ENCODE measurements around the gene BIRC3. TPM values are rescaled to one million over a fixed set of nuclear protein-coding genes. Genes with fewer than 3 reads are reported as not detected.

Gene BIRC3
- total and polyA plus RNA-seq, 2 experiments from 2014 or later, result 11.5 to 11.6 TPM

- H3K4me2 ChIP-seq, result no peak overlapping the region
- no peak overlapping the region for H3K27ac ChIP-seq
- no peak for TF ChIP-seq CTCF (IDR thresholded peaks at IDR 0.05; ENCODE audit: poor library complexity)
- TF ChIP-seq EZH2 (IDR thresholded peaks at IDR 0.05; ENCODE audit: borderline replicate concordance), result no peak
- TF ChIP-seq EZH2phosphoT487 (IDR thresholded peaks at IDR 0.05; ENCODE audit: low read depth, severe bottlenecking, unreplicated experiment), result no peak
- H3K9me2 ChIP-seq (replicated peaks; ENCODE audit: insufficient read depth), result no peaks in the 10 kb centered on the region
- H3K9me3 ChIP-seq (ENCODE audit: low read depth), result peaks cover under 1% of the 10 kb centered on the region
- H3K36me3 ChIP-seq (replicated peaks; ENCODE audit: insufficient read depth, low read depth), result no peaks in the 10 kb centered on the region
- DNase-seq (ENCODE audit: low spot score), result no peak
- no peaks in the 10 kb centered on the region for H3K4me1 ChIP-seq (ENCODE audit: insufficient read depth)
- H3K79me2 ChIP-seq, result peaks cover 67% of the 10 kb centered on the region
- H2AFZ ChIP-seq, result no peak overlapping the region
- WGBS (ENCODE audit: low lambda C conversion rate, missing lambda C conversion rate), result 94% methylated on average over 3 of the region's 3 CpGs
- no peaks in the 10 kb centered on the region for H4K20me1 ChIP-seq (ENCODE audit: insufficient read depth, poor library complexity, severe bottlenecking)
- no peaks in the 10 kb centered on the region for H3K27me3 ChIP-seq
- no peak overlapping the region for H3K4me3 ChIP-seq
These were observed 43.4 kb downstream of the BIRC3 start for GRCh38 chr11:102360681-102361080.

DNA sequence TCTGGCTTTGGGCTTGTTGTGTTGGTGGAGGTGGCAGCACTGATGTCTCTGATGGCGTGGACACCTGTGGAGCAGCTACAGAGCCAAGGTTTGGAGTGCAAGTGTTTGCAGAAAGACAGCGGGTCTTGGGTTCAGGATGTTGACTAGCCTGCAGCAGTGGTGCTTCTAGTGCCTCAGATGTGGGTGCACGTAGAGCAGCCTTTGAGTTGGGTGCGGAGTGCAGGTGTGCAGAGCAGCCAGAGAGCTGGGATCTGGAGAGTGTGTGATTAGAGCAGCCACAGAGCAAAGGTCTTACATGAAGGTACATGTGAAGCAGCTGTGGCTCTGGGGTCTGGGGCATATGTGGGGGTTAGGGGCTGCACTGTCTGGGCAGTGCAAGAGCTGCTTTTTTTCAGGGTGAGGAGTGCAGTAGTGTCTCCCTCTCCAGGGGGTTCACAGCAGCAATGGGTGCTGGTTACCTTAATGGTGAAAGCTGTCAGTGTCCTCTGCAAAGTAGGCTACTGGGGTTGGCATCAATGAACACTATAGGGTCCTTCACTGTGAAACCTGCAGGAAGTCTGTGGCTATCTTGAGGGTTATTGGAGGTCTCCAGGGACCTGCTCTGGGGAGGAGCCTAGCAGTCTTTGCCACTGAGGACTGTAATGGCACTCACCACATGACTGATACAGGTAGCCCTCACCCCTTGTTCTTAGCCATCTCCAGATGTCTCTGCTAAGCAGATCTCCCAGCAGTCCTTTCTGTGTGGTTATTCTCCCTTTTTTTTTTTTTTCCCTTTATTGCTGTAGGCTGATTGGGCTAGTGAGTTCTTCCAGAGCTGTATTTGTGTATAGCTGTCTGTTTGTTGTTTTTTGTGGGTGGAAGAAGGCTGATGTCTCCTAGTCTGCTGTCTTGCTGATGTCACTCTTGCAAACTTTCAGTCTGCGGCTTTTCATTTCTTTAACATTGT, 44.1 kb downstream of the BIRC3 start:
- DNase-seq (ENCODE audit: low spot score), result no peak
- H3K9me3 ChIP-seq (ENCODE audit: low read depth), result no peaks in the 10 kb centered on the region
- no peak overlapping the region for H3K4me2 ChIP-seq
- WGBS (ENCODE audit: low lambda C conversion rate, missing lambda C conversion rate), result 97% methylated on average over 5 of the region's 5 CpGs
- H3K4me1 ChIP-seq (ENCODE audit: insufficient read depth), result no peaks in the 10 kb centered on the region
- H4K20me1 ChIP-seq (ENCODE audit: insufficient read depth, poor library complexity, severe bottlenecking), result no peaks in the 10 kb centered on the region
- H3K27me3 ChIP-seq, result no peaks in the 10 kb centered on the region
- no peak for TF ChIP-seq EZH2phosphoT487 (IDR thresholded peaks at IDR 0.05; ENCODE audit: low read depth, severe bottlenecking, unreplicated experiment)
- no peak for TF ChIP-seq CTCF (IDR thresholded peaks at IDR 0.05; ENCODE audit: poor library complexity)
- no peak for TF ChIP-seq EZH2 (IDR thresholded peaks at IDR 0.05; ENCODE audit: borderline replicate concordance)
- H2AFZ ChIP-seq, result no peak overlapping the region
- no peaks in the 10 kb centered on the region for H3K9me2 ChIP-seq (replicated peaks; ENCODE audit: insufficient read depth)
- H3K79me2 ChIP-seq, result peaks cover 60% of the 10 kb centered on the region
- H3K36me3 ChIP-seq (replicated peaks; ENCODE audit: insufficient read depth, low read depth), result no peaks in the 10 kb centered on the region
- no peak overlapping the region for H3K4me3 ChIP-seq
- no peak overlapping the region for H3K27ac ChIP-seq

DNA sequence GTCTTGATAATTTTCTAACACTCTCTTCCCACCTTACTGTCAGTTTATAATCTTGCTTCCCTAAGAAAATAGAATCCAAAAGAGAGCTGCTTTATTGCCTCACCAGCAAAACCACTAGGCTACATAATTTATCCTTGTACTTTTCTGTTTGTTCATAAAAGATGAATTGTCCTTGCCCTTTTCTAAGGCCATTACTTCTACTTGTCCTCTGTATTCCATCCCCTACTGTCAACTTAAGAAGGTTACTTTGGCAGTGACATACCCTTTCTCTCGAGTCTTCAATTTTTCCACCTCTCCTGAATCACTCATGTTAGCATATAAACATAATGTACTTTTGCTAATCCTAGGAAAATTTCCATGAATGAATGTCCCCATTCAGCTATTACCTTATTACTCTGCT, 47.7 kb downstream of the BIRC3 start:
- no peak for DNase-seq (ENCODE audit: low spot score)
- 95% methylated on average over 1 of the region's 1 CpG for WGBS (ENCODE audit: low lambda C conversion rate, missing lambda C conversion rate)
- H3K79me2 ChIP-seq, result peaks cover 29% of the 10 kb centered on the region

More for the DNA sequence above, 47.7 kb downstream of the BIRC3 start:
- Histone ChIP-seq H3K9me2 (replicated peaks; ENCODE audit: insufficient read depth) (no peaks in the 10 kb centered on the region), H3K9me3 (ENCODE audit: low read depth) (no peaks in the 10 kb centered on the region), H2AFZ (no peak overlapping the region), H3K27me3 (no peaks in the 10 kb centered on the region), H3K36me3 (replicated peaks; ENCODE audit: insufficient read depth, low read depth) (no peaks in the 10 kb centered on the region), H3K4me3 (no peak overlapping the region), H3K27ac (no peak overlapping the region), H3K4me2 (no peak overlapping the region), H4K20me1 (ENCODE audit: insufficient read depth, poor library complexity, severe bottlenecking) (no peaks in the 10 kb centered on the region), H3K4me1 (ENCODE audit: insufficient read depth) (no peaks in the 10 kb centered on the region)
- TF ChIP-seq EZH2phosphoT487 (IDR thresholded peaks at IDR 0.05; ENCODE audit: low read depth, severe bottlenecking, unreplicated experiment), result no peak
- TF ChIP-seq CTCF (IDR thresholded peaks at IDR 0.05; ENCODE audit: poor library complexity), result no peak
- TF ChIP-seq EZH2 (IDR thresholded peaks at IDR 0.05; ENCODE audit: borderline replicate concordance), result no peak
